Measurements from ENCODE around the gene FOXN3.
"Not testable (repeated sequence)": the region's sequence is repeated elsewhere in the genome, so short reads cannot be mapped to it uniquely, and the experiment has no call there.

FOXN3 gene

GRCh38 chr14:89309670-89310177 is 107.3 kb downstream of the FOXN3 start:
- no peak overlapping the region for H3K4me3 ChIP-seq (ENCODE audit: low read depth, low read length)

- H3K4me3 ChIP-seq (ENCODE audit: low read depth, low read length) = no peak overlapping the region
These were observed 108.6 kb downstream of the FOXN3 start for GRCh38 chr14:89308232-89308959.

- H3K4me3 ChIP-seq (ENCODE audit: low read depth, low read length) = no peak overlapping the region
These were observed 109.6 kb downstream of the FOXN3 start for GRCh38 chr14:89307409-89307808.

DNA sequence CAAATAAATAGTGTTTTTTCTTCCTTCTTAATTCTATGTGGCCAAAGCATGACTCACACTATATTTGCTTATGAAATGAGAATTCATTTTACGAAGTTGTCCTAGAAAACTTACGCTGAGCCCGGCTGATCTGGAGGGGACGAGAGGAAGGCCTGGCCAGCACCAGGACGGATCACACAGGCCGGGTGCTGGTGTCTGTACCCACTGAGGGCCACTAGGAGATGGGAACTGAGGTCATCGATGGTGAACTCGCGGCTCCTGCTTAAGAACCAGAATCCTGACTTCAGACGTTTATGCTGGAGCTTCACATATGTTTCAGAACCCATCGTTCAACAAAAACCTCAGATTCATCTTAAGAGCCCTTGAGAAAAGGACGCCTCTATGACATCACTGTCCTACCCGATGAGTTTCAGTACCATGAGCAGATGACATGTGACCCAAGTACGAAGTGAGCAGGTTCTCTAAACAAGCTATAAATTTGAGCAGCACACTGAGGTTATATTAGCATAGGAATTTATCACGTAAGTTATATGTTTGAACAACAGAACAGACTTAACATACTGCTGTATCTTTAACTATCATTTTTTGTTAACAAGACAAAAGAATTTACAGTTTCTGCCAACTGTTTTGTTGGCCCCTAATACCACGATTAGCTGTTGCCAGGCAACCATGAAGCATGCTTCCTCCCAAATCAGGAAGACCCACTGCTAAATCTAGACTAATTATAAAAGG is 111.9 kb downstream of the FOXN3 start:
- H3K4me3 ChIP-seq (ENCODE audit: low read depth, low read length) = no peak overlapping the region

- H3K4me3 ChIP-seq (ENCODE audit: low read depth, low read length) = no peak overlapping the region
These were observed 112.5 kb downstream of the FOXN3 start for GRCh38 chr14:89304561-89304960.

DNA sequence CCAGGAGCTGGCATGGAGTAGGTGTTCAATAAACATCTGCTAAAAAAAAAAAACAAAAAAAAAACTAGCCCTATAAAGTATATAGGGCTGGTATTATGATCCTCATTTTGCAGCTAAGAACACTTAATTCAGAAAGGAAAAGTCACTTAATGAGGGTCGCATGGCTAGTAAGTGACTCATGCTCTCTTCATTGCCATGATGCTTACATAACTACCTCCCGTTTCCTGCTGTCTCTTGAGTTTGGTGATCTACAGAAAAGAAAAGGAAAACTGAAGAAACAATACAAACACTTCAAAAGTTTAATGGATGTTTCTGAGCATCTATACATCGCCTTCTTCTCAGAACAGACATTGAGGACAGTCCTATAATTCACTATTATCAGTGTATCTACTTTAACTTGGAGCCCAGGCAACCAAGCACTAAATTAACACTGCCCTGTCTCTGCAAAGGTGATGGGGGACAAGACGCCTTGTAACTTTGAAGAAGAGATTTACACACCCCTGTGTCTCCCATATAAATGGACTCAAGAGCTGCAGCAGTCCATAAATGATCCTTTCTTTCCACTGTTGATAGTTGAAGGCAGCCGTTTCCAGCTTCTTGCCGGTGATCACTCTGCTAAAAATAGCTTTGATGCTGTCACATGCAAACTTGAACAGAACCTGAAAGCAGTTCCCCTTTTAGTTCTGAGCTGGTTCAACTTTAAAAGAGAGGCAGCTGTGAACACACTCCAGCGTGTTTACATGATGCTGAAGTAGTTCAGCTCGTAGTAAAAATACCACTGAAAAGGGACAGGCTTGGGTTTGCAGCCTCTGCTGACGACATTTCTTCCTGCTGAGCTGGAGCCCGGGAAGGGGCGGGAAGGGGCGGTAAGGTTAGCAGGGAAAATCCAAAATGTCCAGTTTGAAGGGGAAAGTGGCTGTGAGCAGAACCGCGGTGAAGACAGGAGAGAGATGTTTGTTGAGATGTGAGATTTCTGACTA is 113.3 kb downstream of the FOXN3 start:
- no peak overlapping the region for H3K4me3 ChIP-seq (ENCODE audit: low read depth, low read length)

- H3K4me3 ChIP-seq (ENCODE audit: low read depth, low read length) = no peak overlapping the region
These were observed 114.6 kb downstream of the FOXN3 start for GRCh38 chr14:89302396-89302950.

GRCh38 chr14:89299587-89299986 is 117.4 kb downstream of the FOXN3 start:
- no peak overlapping the region for H3K4me3 ChIP-seq (ENCODE audit: low read depth, low read length)

DNA sequence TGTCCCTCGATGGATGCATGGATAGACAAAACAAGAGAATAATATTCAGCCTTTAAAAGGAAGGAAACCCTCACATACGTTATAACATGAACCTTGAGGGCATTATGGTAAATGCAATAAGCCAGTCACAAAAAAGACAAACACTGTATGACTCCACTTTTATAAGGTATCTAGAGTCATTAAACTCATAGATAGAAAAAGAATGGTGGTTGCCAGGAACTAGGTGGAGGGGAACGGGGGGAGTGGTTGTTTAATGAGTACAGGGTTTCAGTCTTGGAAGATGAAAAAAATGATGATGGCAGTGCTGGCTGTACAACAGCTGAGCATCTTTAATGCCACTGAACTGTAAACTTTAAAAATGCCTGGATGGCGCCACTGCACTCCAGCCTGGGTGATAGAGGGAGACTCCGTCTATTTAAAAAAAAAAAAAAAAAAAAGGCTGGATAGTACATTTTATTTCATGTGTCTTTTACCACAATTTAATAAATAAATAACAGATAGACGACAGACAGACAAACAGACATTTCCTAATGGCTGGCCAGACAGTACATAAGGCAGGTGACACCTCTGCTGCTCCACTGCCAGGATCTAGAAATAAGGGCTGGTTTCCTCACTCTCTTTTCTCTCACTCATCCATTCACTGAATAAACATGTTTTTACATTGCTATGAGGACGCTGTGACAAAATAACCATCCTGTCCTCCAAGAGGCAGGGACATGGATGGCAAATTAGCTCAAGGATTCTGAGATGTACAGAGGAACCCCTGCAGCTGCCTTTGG is 118.8 kb downstream of the FOXN3 start:
- no peak overlapping the region for H3K4me3 ChIP-seq (ENCODE audit: low read depth, low read length)

- H3K4me3 ChIP-seq (ENCODE audit: low read depth, low read length) = no peak overlapping the region
These were observed 120.7 kb downstream of the FOXN3 start for GRCh38 chr14:89296281-89296745.

GRCh38 chr14:89294872-89295271 is 122.2 kb downstream of the FOXN3 start:
- no peak overlapping the region for H3K4me3 ChIP-seq (ENCODE audit: low read depth, low read length)

DNA sequence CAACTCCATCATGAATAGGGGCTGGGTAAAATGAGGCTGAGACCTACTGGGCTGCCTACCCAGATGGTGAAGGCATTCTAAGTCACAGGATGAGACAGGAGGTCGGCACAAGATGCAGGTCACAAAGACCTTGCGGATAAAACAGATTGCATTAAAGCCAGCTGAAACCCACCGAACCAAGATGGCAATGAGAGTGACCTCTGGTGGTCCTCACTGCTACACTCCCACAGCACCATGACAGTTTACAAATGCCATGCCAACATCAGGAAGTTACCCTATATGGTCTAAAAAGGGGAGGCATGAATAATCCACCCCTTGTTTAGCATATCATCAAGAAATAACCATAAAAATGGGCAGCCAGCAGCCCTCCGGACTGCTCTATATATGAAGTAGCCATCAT is 122.6 kb downstream of the FOXN3 start:
- not testable (repeated sequence) for H3K4me3 ChIP-seq (ENCODE audit: low read depth, low read length)

DNA sequence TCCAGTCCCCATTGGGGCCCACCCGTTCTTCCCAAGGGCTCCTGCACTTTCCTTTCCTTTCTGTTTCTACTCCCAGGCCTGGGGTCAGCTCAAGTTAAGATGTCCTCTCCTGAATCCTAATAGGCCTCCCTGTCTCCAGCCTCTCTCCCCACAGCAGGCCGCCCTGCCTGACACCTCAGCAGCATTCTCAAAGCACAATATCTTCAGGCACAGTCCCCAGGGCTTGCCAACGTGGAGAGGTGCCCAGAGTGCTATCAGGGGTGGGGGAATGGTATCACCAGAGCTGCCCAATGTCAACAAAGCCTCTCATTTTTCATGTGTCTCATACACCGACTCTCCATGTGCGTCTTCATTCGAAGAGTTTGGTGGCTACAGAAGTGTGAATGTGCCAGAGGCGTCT is 123.0 kb downstream of the FOXN3 start:
- no peak overlapping the region for H3K4me3 ChIP-seq (ENCODE audit: low read depth, low read length)

GRCh38 chr14:89293314-89293916 is 123.6 kb downstream of the FOXN3 start:
- no peak overlapping the region for H3K4me3 ChIP-seq (ENCODE audit: low read depth, low read length)

DNA sequence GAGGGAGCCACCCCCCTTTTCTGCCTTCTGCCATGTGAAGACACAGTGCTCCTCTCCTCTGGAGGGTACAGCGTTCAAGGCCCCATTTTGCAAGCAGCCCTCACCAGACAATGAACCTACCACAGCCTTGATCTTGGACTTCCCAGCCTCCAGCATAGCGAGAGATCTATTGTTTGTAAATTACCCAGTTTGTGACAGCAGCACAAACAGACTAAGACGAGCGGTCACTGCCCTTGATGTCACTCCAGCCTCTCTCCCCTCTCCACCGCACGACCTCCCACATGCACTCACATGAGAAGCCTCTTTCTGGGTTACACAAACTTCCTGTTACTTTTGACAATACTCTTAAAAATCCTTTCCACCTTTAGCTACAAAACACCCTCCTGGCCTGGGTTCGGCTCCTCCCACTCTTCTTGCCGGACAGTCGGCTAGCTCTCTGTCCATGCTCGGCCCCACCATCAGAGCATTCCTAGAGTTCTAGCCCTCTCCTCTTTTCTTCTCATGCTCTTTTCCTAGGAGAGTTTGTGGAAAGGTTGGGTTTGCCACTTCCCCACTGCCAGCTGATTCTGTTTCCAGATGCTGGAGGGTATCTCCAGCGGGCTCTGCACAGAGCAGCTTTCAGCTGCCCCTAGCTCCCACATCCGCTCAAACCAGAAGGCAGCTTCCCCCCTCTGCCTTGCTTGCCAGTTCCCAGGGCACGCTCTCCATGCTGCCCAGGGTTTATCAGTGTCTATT is 124.3 kb downstream of the FOXN3 start:
- no peak overlapping the region for H3K4me3 ChIP-seq (ENCODE audit: low read depth, low read length)

- no peak overlapping the region for H3K4me3 ChIP-seq (ENCODE audit: low read depth, low read length)
These were observed 125.6 kb downstream of the FOXN3 start for GRCh38 chr14:89291351-89291940.

DNA sequence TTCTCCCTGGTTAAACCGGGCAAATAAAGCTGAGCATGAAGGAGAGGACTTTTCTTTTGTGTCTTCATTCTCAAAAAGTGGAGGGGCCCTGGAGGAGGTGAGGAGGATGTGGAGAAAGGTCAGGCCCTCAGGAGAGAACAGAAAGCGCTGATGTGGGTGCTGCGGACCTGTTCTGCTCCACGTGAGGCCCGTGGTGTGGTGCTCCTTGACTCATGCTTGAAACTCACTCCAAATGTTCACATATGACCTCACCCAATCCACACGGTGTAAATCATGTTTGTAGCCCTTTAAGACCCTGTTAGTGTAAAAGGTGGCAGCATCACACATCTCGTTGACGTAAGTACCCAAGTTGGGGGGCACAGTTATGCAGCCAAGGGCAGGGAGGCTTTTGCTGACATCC is 126.2 kb downstream of the FOXN3 start:
- no peak overlapping the region for H3K4me3 ChIP-seq (ENCODE audit: low read depth, low read length)

- H3K4me3 ChIP-seq (ENCODE audit: low read depth, low read length) = no peak overlapping the region
These were observed 127.6 kb downstream of the FOXN3 start for GRCh38 chr14:89289477-89289876.
